PFSK-1 (cell line): Measurements from ENCODE around the gene SOSTDC1.

Experiments used
- FOXP2 ChIP-seq: optimal IDR thresholded peaks from 2 replicates; pipeline ENCODE3; 2011; ENCODE audit warnings: borderline replicate concordance, control low read depth, inconsistent platforms; ENCODE audit not compliant: insufficient read depth; ENCODE audit errors: extremely low read length, extremely low read depth
- POLR2AphosphoS5 ChIP-seq: IDR thresholded peaks from 2 replicates; pipeline ENCODE4 v1.6.1; 2012; ENCODE audit warnings: low read depth, mild to moderate bottlenecking, control low read depth, low read length, moderate library complexity
- REST ChIP-seq, 2 experiments: IDR thresholded peaks; 2 replicates each; pipeline versions ENCODE4 v1.6.1 to v1.8.0; 2011 to 2012; ENCODE audit warnings: low read depth in 2 of 2, low read length in 2 of 2, control low read depth in 1 of 2, inconsistent platforms in 1 of 2, mild to moderate bottlenecking in 1 of 2, moderate library complexity in 1 of 2; ENCODE audit not compliant: insufficient read depth in 1 of 2
- SIN3A ChIP-seq: IDR thresholded peaks from 2 replicates; pipeline ENCODE4 v1.6.1; 2012; ENCODE audit warnings: mild to moderate bottlenecking, low read length, moderate library complexity, borderline replicate concordance; ENCODE audit not compliant: insufficient read depth
- TAF1 ChIP-seq: IDR thresholded peaks from 2 replicates; pipeline ENCODE4 v1.6.1; 2012; ENCODE audit warnings: low read length, control low read depth, borderline replicate concordance; ENCODE audit not compliant: insufficient read depth

The SOSTDC1 gene

GRCh38 chr7:16494955-16495719 lies 29.6 kb upstream of the SOSTDC1 start:
- no peak for TF ChIP-seq FOXP2
- TF ChIP-seq TAF1: no peak
- no peak for TF ChIP-seq SIN3A
- no peak for TF ChIP-seq REST (IDR thresholded peaks at IDR 0.05; ENCODE audit: insufficient read depth in 1 of 2, low read depth in 2 of 2, low read length in 2 of 2)
- no peak for TF ChIP-seq POLR2AphosphoS5

DNA sequence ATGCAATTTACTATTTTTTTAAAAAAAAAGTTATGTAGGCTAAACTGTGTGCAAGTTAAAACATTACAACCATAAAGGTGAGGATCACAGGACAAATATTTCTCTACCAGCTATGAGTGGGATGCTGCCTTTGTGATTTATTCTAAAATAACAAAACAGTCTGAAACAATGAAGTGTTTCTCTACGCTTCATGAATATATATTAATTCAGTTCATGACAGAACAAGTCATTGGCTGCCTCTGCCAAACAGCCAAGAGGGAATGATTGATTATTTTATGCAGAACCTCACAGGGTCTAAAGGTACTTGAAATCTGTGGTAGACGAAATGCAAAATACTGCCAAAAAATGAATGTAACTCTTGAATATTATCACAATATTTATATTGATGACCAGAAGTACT lies 29.0 kb upstream of the SOSTDC1 start:
- TF ChIP-seq REST (IDR thresholded peaks at IDR 0.05; ENCODE audit: insufficient read depth in 1 of 2, low read depth in 2 of 2, low read length in 2 of 2) (no peak), SIN3A (no peak), POLR2AphosphoS5 (no peak), TAF1 (no peak), FOXP2 (no peak)

DNA sequence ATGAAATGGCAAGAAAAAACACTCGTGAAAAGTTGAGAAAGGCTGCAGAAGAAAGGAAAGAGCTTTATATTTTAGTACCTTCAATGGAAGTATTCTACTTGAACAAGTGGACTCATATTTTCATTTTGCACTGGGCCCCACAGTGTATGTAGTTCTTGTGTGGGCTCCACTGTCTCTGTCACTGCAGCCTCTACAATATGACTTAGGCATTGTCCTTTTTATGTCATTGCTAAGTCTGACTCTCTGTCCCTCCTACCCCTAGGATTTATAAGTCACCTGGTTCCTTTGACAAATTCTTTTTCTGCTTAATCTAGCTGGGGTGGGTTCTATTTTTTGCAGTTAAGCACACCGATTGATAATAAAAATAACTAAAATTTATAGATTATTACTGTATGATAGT lies 27.7 kb upstream of the SOSTDC1 start:
- no peak for TF ChIP-seq POLR2AphosphoS5
- no peak for TF ChIP-seq TAF1
- TF ChIP-seq FOXP2: no peak
- TF ChIP-seq SIN3A: no peak
- TF ChIP-seq REST (IDR thresholded peaks at IDR 0.05; ENCODE audit: insufficient read depth in 1 of 2, low read depth in 2 of 2, low read length in 2 of 2): no peak

DNA sequence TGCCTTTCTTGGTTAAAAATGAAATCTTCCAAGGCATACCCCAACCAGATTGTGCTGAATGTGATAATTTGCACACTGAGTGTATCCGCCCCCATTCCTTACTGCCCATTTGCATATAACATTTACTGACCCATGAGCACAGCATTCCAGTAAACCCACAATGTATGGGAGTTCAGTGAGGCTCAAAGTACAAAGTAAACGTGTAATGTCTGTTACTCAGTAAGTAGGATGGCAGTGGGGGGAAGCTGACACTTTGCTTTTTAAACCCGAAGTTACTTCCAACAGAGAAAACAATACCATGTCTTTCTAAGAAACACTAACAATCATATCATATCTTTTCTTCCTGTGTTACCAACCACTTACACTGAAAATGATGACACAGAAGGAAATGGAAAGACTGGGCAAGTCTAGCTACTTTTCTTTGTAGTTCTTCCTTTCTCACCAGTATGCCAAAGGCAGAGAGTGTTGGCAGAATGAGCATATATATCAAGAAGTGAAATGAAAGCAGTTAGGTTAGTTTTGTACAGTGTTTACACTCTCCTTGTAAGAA lies 27.1 kb upstream of the SOSTDC1 start:
- TF ChIP-seq SIN3A: no peak
- TF ChIP-seq REST (IDR thresholded peaks at IDR 0.05; ENCODE audit: insufficient read depth in 1 of 2, low read depth in 2 of 2, low read length in 2 of 2): no peak
- TF ChIP-seq FOXP2: no peak
- TF ChIP-seq TAF1: no peak
- TF ChIP-seq POLR2AphosphoS5: no peak
